COLO668 (cell line): ENCODE measurements around the gene LTA.

Source experiments
- DNase-seq: peaks from one replicate; lab custom pipeline; 2025; ENCODE audit not compliant: unreplicated experiment; lab: John Stamatoyannopoulos, UW

The LTA gene

GRCh38 chr6:31541658-31542521 lies 30.2 kb upstream of the LTA start, which contains the start of gene DDX39B:
Gene DDX39B, minus strand, starts transcription at chr6:31542003. Its CDS starts 1,471 bp downstream, at chr6:31540532.
- peak; percentile 92 for DNase-seq

GRCh38 chr6:31543639-31544038 lies 28.4 kb upstream of the LTA start:
- DNase-seq = no peak

- no peak for DNase-seq
Measured at GRCh38 chr6:31544676-31545075, 27.4 kb upstream of the LTA start.

GRCh38 chr6:31545291-31545690 lies 26.8 kb upstream of the LTA start:
- no peak for DNase-seq

GRCh38 chr6:31546339-31546957 lies 25.6 kb upstream of the LTA start, which contains the start of gene ATP6V1G2:
Gene ATP6V1G2, minus strand, starts transcription at chr6:31546608. Its CDS starts 49 bp downstream, at chr6:31546559.
- DNase-seq = peak; percentile 85

GRCh38 chr6:31546958-31547726 lies 24.9 kb upstream of the LTA start, which contains the start of gene NFKBIL1:
Gene NFKBIL1, plus strand, starts transcription at chr6:31547608. Its CDS starts 87 bp downstream, at chr6:31547695.
- DNase-seq = peak; percentile 85

GRCh38 chr6:31547727-31548543 lies 24.2 kb upstream of the LTA start:
- DNase-seq = peak; percentile 40

- DNase-seq = no peak
Measured at GRCh38 chr6:31548544-31548873, 23.6 kb upstream of the LTA start.

- peak; percentile 2 for DNase-seq
Measured at GRCh38 chr6:31551371-31551770, 20.7 kb upstream of the LTA start.

GRCh38 chr6:31556307-31556706 lies 15.8 kb upstream of the LTA start:
- no peak for DNase-seq

- no peak for DNase-seq
Measured at GRCh38 chr6:31557443-31558317, 14.4 kb upstream of the LTA start.

GRCh38 chr6:31558318-31558625 lies 13.8 kb upstream of the LTA start:
- DNase-seq = no peak

GRCh38 chr6:31558631-31559500 lies 13.2 kb upstream of the LTA start:
- no peak for DNase-seq

GRCh38 chr6:31559606-31559957 lies 12.5 kb upstream of the LTA start:
- no peak for DNase-seq

GRCh38 chr6:31559958-31560696 lies 12.0 kb upstream of the LTA start:
- no peak for DNase-seq

GRCh38 chr6:31560697-31561058 lies 11.4 kb upstream of the LTA start:
- DNase-seq = no peak

- no peak for DNase-seq
Measured at GRCh38 chr6:31567531-31568370, 4.3 kb upstream of the LTA start.
